ENCODE measurements around the gene FBXW7. TPM values are rescaled to one million over a fixed set of nuclear protein-coding genes. Genes with fewer than 3 reads are reported as not detected.

Gene FBXW7
- total and polyA plus RNA-seq, 2 experiments from 2014 or later: 19.7 to 67.7 TPM

- TF ChIP-seq CTCF (IDR thresholded peaks at IDR 0.05; ENCODE audit: low read depth, low read length): no peak
- peaks cover 3% of the 10 kb centered on the region for H3K36me3 ChIP-seq
- H3K4me3 ChIP-seq: no peak overlapping the region
- no peak overlapping the region for H3K27ac ChIP-seq
- no peaks in the 10 kb centered on the region for H3K4me1 ChIP-seq (ENCODE audit: low read depth)
- H3K9me3 ChIP-seq (ENCODE audit: low read depth): no peaks in the 10 kb centered on the region
- DNase-seq (ENCODE audit: low read depth in 1 of 2, low spot score in 1 of 2): no peak
- H3K27me3 ChIP-seq: no peaks in the 10 kb centered on the region
Measured at GRCh38 chr4:152321398-152321797, 214.5 kb downstream of the FBXW7 start.

- H3K36me3 ChIP-seq: no peaks in the 10 kb centered on the region
- no peak for TF ChIP-seq CTCF (IDR thresholded peaks at IDR 0.05; ENCODE audit: low read depth, low read length)
- no peak overlapping the region for H3K4me3 ChIP-seq
- DNase-seq (ENCODE audit: low read depth in 1 of 2, low spot score in 1 of 2): peak in 1 of 2 donors; percentile 4
- H3K9me3 ChIP-seq (ENCODE audit: low read depth): no peaks in the 10 kb centered on the region
- no peaks in the 10 kb centered on the region for H3K27me3 ChIP-seq
- no peaks in the 10 kb centered on the region for H3K4me1 ChIP-seq (ENCODE audit: low read depth)
- H3K27ac ChIP-seq: no peak overlapping the region
Measured at GRCh38 chr4:152316969-152317368, 218.9 kb downstream of the FBXW7 start.

GRCh38 chr4:152310257-152310656, 225.6 kb downstream of the FBXW7 start:
- no peaks in the 10 kb centered on the region for H3K9me3 ChIP-seq (ENCODE audit: low read depth)
- no peaks in the 10 kb centered on the region for H3K36me3 ChIP-seq
- H3K4me1 ChIP-seq (ENCODE audit: low read depth): no peaks in the 10 kb centered on the region
- H3K27ac ChIP-seq: no peak overlapping the region
- peak in 1 of 2 donors; percentile 6 for DNase-seq (ENCODE audit: low read depth in 1 of 2, low spot score in 1 of 2)
- no peak overlapping the region for H3K4me3 ChIP-seq
- peaks cover 3% of the 10 kb centered on the region for H3K27me3 ChIP-seq
- TF ChIP-seq CTCF (IDR thresholded peaks at IDR 0.05; ENCODE audit: low read depth, low read length): no peak

GRCh38 chr4:152309418-152309817, 226.5 kb downstream of the FBXW7 start:
- Histone ChIP-seq H3K36me3 (no peaks in the 10 kb centered on the region), H3K4me3 (no peak overlapping the region), H3K27me3 (peaks cover 3% of the 10 kb centered on the region), H3K9me3 (ENCODE audit: low read depth) (no peaks in the 10 kb centered on the region), H3K27ac (no peak overlapping the region), H3K4me1 (ENCODE audit: low read depth) (no peaks in the 10 kb centered on the region)
- TF ChIP-seq CTCF (IDR thresholded peaks at IDR 0.05; ENCODE audit: low read depth, low read length): no peak
- DNase-seq (ENCODE audit: low read depth in 1 of 2, low spot score in 1 of 2): no peak

GRCh38 chr4:152308951-152309350, 226.9 kb downstream of the FBXW7 start:
- no peaks in the 10 kb centered on the region for H3K36me3 ChIP-seq
- no peak for DNase-seq (ENCODE audit: low read depth in 1 of 2, low spot score in 1 of 2)
- no peaks in the 10 kb centered on the region for H3K4me1 ChIP-seq (ENCODE audit: low read depth)
- TF ChIP-seq CTCF (IDR thresholded peaks at IDR 0.05; ENCODE audit: low read depth, low read length): no peak
- H3K9me3 ChIP-seq (ENCODE audit: low read depth): no peaks in the 10 kb centered on the region
- no peak overlapping the region for H3K27ac ChIP-seq
- H3K4me3 ChIP-seq: no peak overlapping the region
- peaks cover 3% of the 10 kb centered on the region for H3K27me3 ChIP-seq

- H3K27me3 ChIP-seq: peaks cover 3% of the 10 kb centered on the region
- no peaks in the 10 kb centered on the region for H3K36me3 ChIP-seq
- no peak for DNase-seq (ENCODE audit: low read depth in 1 of 2, low spot score in 1 of 2)
- H3K27ac ChIP-seq: no peak overlapping the region
- H3K4me1 ChIP-seq (ENCODE audit: low read depth): no peaks in the 10 kb centered on the region
- no peak for TF ChIP-seq CTCF (IDR thresholded peaks at IDR 0.05; ENCODE audit: low read depth, low read length)
- H3K9me3 ChIP-seq (ENCODE audit: low read depth): no peaks in the 10 kb centered on the region
- H3K4me3 ChIP-seq: no peak overlapping the region
Measured at GRCh38 chr4:152307669-152308068, 228.2 kb downstream of the FBXW7 start.
